ACHN (cell line): ENCODE results near the gene PLEKHN1.

ENCODE experiments used
- DNase-seq: peaks from one replicate; pipeline ENCODE4 v3.0.0-alpha.2; 2015
- in situ Hi-C: cut with HindIII; loops from 2 replicates; pipeline ENCODE4 v1.10.0; 2017; ENCODE audit warnings: low sequenced_read_pairs, low pct_ligation_motif_present, low pct_unique_long_range_greater_than_20kb

PLEKHN1 gene

GRCh38 chr1:954927-955326 lies 11.4 kb upstream of the PLEKHN1 start:
- no peak for DNase-seq
- in situ Hi-C loops, result no loop called here

GRCh38 chr1:955474-955873 lies 10.8 kb upstream of the PLEKHN1 start:
- no peak for DNase-seq
- in situ Hi-C loops, result no loop called here

GRCh38 chr1:956636-957035 lies 9.6 kb upstream of the PLEKHN1 start:
- DNase-seq, result no peak
- in situ Hi-C loops, result no loop called here

GRCh38 chr1:958823-959730 lies 7.2 kb upstream of the PLEKHN1 start, which contains the start of gene NOC2L:
Gene NOC2L, minus strand, starts transcription at chr1:959256. Its CDS starts 16 bp downstream, at chr1:959240.
- peak; percentile 79 for DNase-seq
- in situ Hi-C loops, result no loop called here

- in situ Hi-C loops, result no loop called here
- DNase-seq, result no peak
Observed at GRCh38 chr1:959731-960362, 6.4 kb upstream of the PLEKHN1 start.

- in situ Hi-C loops, result no loop called here
- peak; percentile 66 for DNase-seq
Observed at GRCh38 chr1:960363-961131, 5.7 kb upstream of the PLEKHN1 start, which contains the start of gene KLHL17. Gene KLHL17, plus strand, starts transcription at chr1:960584. Its CDS starts 110 bp downstream, at chr1:960694.

- in situ Hi-C loops, result no loop called here
- no peak for DNase-seq
Observed at GRCh38 chr1:961132-961669, 5.1 kb upstream of the PLEKHN1 start.

GRCh38 chr1:962381-963300 lies 3.6 kb upstream of the PLEKHN1 start:
- DNase-seq, result no peak
- in situ Hi-C loops, result no loop called here

GRCh38 chr1:963301-963651 lies 3.0 kb upstream of the PLEKHN1 start:
- in situ Hi-C loops, result no loop called here

GRCh38 chr1:963746-964525 lies 2.3 kb upstream of the PLEKHN1 start:
- in situ Hi-C loops, result no loop called here
- no peak for DNase-seq

More at GRCh38 chr1:963301-963651, 3.0 kb upstream of the PLEKHN1 start:
- DNase-seq, result no peak

- in situ Hi-C loops, result no loop called here
- no peak for DNase-seq
Observed at GRCh38 chr1:964691-965525, 1.4 kb upstream of the PLEKHN1 start.

- DNase-seq, result no peak
- in situ Hi-C loops, result no loop called here
Observed at GRCh38 chr1:965526-966134, 652 bp upstream of the PLEKHN1 start.

GRCh38 chr1:966704-967300 lies 520 bp downstream of the PLEKHN1 start:
- peak; percentile 77 for DNase-seq

GRCh38 chr1:967466-968343 lies 1.4 kb downstream of the PLEKHN1 start:
- in situ Hi-C loops, result no loop called here
- no peak for DNase-seq

More at GRCh38 chr1:966704-967300, 520 bp downstream of the PLEKHN1 start:
- in situ Hi-C loops, result no loop called here
